GM18526 (cell line): ENCODE results near the gene ARHGEF4.

Experiments used
- POLR2A ChIP-seq: IDR thresholded peaks from 3 replicates; pipeline ENCODE4 v1.6.1; 2011; ENCODE audit not compliant: insufficient read length; ENCODE audit errors: extremely low read depth

The ARHGEF4 gene

DNA sequence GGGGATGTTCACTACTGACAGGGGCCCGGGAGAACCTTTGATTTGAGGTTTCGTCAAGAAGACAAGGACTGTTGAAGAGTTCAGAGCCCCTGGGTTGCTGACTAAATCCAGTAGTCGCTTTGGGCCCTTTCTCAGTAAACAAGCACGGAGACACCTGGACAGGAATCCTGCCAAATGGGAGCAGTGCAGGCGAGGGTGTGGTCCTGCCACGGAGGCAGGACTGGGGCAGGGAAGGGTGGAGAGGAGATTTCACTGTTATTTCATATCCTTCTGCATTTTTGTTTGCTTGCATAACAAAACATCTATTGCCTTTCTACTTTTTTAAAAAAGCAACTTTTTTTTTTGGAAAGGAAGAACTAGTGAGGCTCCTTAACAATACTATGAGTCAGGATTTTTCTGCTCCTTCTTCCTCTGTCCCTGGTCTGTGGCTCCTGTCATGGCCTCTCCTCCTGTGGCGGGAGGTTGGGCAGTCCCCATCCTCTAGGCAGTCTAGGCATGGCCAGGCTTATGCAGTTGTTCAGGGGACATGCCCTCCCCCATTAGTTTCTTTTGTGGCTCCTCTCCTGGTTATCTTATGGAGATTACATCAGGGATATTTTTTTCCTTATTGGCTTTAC is 57.7 kb downstream of the ARHGEF4 start:
- TF ChIP-seq POLR2A: no peak

DNA sequence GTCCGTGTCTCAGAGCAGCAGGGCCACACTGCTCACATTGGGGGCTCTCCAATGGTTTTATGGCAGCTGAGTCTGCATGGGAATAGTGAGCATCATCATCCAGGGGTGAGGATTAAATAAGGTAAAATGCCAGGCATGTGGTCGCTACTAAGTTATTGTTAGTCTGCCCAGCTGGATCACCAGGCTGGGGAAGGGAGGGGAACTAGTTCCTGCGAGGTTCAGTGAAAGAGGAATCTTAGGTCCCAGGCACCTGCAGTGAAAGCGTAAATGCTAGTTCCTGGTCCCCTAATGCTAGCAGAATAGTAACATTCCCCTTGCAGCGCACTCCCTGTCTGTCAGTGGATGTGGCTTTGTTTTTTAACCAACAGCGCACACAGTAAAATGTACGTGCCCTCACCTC is 60.1 kb downstream of the ARHGEF4 start:
- no peak for TF ChIP-seq POLR2A

DNA sequence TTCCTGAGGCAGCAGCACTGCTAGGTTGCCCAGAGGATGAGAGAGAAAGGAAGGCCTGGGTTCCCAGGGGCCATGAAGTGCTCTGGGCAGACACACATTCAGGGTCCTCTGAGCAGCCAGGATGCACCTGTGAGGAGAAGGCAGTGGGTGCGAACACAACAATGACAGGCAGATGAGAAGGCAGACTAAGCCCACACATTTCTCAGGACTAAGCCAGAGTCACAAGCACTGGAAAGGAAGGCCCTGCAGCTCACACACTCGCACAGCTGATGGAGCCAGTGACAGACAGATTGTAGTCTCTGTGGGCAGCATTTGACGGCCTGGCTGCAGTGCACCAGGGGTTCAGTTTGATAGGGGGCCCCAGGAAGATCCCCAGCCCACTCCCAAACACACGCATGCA is 61.8 kb downstream of the ARHGEF4 start:
- TF ChIP-seq POLR2A: no peak

DNA sequence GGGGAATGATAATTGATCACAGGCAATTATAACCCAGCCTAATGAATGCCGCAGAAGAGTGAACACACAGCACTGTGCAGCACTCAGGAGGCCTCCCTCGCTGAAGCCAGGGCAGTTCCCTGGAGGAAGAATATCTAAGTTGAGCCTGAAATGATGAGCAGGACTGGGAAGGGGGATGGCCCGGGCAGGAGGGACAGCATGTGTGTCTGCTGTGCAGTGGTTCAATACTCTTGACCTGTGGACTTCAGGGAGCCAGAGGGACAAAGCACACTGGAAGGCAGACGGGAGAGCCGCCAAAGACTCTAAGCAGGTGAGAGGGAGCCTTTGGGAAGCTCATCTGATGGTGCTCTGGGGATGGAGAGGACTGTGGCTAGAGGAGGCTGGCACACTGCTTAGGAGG is 62.6 kb downstream of the ARHGEF4 start:
- TF ChIP-seq POLR2A: no peak

DNA sequence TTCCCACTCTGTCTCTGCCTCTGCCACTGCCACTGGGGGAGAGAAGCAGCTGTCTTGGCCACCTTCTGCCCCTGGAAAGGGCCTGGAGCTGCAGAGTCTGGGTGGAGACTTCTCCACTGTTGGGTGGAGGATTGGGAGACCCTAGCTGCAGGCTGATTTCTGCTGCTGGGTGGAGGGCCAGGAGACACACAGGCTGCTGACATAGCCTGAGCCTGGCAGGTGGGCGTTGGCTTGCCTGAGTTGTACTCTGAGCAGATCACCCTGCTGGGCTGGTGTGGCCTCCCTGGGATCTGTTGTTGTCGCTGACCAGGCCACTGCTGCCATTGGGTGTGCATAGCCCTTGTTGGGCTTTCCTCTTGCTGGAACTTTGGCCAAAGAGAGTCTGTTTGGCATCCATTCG is 64.3 kb downstream of the ARHGEF4 start:
- TF ChIP-seq POLR2A: no peak

DNA sequence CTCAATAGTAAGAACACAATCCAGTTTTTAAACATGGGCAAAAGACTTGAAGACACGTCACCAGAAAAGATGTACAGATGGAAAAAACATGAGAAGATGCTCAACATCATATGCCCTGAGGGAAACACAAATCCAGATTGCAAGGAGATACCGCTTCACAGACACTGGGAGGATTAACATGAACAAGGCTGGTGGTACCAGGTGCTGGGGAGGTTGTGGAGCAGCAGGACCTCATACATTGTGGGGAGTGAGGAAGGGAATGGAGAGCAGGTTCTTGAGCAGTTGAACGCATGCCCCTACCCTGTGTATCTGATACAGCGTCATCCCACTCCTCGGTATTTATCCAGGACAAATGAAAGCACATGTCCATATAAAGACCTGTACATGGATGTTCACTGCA is 72.1 kb downstream of the ARHGEF4 start:
- TF ChIP-seq POLR2A: no peak

DNA sequence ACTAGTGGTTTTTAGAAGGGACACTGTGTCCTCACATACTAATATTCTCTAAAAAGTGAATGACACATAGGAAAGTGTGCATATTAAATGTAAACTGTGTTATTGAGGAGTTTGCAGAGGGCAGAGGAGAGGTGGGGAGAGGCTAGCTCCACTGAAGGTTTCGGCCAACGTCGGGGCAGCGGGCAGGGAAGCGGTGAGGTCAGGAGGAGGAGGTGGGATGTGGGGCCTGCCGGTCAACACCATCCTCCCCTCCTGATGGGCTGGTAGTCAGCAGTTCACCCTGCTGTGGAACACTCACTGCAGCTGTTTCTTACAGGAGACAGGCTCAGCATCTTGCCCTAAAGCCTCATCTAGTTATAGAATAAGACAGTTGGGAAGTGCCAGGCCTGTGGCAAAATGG is 74.2 kb downstream of the ARHGEF4 start:
- no peak for TF ChIP-seq POLR2A

DNA sequence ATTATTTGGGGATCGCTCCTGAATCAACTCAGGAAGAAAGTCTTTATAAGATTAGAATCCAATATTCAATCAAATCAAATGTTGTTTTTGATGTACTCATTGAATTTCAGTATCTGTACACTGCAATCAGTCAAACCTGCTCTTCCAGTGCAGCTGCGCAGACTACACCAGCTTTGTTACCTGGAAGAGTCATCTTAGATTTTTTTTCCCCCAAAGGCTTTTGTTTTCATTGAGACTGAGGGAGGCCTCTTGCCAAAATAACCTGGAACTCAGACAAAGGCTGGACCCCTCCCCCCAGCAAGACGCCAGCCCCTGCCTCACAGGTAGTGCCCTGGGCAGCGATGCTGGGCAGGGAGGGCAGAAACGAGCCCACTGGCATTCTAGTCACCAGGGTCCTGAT is 74.8 kb downstream of the ARHGEF4 start:
- TF ChIP-seq POLR2A: no peak

DNA sequence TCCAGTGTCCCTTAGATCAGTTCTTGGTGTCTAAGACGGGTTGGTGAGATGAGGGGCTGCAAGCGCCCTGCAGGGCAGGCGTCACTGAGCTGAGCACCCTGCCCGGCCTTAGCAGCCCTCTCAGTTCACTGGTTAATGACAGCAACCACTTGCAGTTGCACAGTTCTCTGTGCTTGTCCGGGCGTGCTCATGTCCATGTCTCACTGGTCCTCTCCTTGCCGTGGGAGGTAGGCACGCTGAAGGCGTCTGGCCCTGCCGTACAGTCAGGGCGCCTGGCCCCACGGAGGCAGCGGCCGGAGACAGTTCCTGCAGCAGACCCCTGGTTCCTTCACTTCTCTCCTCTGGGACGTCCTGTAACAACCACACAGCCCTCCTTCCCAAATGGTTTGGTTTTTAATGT is 75.3 kb downstream of the ARHGEF4 start:
- no peak for TF ChIP-seq POLR2A

DNA sequence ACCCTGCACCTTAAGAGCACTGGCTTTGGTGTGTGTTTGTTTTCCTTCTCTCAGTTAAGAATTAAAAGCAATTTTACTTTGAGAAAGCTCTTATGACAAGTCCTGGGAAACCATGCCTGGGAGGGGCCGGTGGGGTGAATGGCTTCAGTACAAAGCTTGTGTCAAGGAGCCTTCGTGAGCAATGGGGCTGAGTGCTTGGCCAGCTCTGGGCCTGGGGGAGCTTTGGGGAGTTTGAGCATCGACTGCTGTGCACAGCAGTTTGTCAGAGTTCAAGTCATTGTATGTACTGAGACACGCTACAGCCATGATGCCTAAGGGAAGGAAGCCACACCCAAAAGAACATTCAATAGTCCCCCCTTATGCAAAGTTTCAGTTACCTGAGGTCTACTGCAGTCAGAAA is 75.8 kb downstream of the ARHGEF4 start:
- no peak for TF ChIP-seq POLR2A

DNA sequence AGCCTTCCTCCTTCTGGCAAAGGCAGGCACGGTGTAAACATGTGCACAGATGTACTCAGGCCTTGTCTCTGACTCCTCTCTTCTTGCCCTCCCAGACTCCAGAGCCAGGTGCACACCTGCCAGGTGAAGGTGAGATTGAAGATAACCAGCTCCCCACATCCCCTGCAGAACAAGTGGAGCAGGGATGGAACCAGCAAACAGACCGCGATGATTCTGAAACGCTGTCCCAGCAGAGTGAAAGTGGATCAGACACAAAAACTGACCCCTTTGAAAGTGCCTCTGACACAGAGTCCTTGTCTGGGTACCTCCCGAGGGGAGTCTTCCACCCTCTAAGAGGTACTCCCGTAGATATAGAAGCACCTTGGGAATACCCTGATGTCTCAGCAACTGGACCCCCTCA is 77.2 kb downstream of the ARHGEF4 start:
- TF ChIP-seq POLR2A: no peak

DNA sequence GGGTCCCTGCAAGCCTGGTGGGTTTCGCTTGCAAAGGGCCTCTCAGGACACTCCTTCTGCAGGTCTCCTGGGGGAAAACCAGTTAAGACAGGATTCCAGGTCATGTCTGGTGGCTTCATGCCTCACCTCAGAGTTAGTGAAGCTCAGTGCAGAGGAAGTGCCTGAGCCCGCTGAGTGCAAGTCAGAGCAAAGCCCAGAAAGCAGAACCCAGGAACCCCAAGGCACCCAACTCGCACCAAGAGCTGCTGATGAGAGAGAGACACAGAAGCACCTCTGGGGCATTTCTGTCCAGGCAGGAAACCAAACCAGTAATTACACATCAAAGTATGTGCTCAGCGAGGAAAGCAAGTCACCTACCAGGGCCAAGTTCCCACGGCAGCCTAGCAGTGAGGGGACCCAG is 78.4 kb downstream of the ARHGEF4 start:
- no peak for TF ChIP-seq POLR2A

DNA sequence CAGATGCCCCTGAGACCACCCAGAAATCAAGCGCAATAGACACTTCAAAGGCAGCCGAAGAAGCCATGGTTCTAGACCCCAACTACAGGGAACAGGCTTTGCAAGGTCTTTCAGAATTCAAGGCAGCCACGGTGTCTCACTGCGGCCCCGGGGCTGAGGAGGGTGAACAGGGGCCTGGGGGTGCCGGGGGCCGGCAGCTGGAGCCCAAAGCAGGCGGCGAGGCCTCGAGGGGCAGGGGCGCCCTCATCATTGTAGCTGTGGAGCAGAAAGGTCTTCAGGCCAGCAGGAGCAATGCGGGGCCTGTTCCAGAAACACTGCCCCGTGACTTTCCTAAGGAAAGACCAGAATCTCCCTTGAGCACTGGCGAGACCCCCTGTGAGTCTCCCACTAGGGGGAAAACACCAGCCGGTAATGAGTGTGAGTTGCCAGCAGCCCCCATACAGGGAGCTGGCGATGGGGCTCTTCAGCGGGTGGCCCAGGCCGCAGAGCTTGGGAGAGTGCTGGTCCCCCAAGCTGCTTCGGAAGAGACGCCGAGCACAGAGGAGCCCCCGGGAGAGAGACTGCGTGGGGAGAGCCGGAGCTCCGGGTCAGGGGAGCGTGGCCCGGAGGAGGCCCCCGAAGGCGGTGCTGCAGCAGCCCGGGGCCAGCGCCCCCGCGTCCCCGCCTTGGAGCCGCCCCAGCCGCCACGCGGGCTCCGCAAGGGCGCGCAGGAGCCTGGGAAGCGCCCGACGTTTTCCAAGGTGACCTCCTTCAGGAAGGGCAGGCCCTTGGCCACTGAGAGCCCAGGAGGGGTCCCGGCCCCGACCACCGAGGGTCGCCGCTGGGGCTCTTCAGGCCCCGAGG is 79.1 kb downstream of the ARHGEF4 start:
- TF ChIP-seq POLR2A: no peak

DNA sequence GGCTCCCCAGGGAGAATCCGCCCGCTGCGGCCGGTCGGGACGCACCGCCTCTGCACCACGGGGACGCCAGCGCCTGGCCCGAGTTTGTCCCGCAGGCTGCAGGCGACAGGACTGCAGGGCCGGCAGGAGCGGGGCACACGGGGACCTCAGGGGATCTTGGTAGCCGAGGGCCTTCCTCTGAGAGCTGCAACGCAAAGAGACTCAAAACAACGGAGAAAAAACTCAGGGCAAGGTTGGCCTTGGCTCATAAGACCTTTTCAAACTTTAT is 79.7 kb downstream of the ARHGEF4 start:
- TF ChIP-seq POLR2A: no peak

DNA sequence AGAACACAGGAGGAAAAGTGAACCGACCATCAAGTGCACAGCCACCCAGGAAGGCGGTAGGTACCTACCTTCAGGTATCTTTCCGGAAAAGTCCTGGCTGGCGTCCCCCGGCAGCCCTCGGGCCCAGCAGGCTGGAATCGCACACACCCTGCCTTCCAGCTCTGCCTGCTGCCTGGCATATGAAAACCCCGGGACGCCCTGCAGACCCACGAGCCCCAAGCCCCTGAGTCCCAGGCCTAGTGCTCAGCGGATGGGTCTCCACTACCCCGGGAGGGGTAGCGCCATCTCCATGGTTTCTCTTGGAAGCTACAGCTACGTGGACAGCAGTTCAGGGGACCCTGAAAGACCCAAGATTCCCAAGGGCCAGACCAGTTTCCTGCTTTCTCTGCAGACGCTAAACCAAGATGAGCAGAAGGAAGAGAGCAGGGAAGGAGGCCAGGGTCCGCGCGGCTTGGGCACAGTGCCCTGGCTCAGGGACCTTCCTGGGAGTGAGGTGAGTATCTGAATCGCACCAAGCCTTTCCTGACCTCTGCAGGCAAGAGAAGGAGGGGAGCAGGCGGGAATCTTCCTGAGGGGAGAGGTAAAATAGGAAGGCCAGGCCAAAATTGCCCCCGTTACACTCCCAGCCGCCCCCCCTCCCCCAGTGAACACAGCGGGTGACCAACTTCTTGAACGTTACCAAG is 80.4 kb downstream of the ARHGEF4 start:
- no peak for TF ChIP-seq POLR2A

DNA sequence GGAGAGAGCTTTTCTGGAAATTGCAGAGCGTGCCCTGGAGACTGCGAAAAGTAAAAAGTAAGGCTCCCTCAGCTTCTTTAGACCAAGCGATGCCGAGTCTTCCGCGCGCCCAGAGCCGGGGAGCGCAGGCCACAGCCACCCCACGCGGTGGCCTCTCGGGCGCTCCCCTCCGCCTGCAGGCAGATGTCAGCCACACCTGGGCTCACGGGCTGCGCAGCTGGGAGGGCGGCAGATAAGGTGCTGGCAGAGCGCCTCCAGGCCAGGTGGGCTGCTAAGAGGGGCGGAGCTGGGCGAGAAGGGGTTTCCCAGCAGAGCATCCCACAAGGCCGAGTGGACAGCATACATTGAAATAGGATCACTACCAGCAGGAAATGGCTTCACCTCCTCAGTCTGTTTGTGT is 81.7 kb downstream of the ARHGEF4 start:
- no peak for TF ChIP-seq POLR2A
